ENCODE results near the gene GAPT. TPM values are rescaled to one million over a fixed set of nuclear protein-coding genes. Genes with fewer than 3 reads are reported as not detected.
A peak's percentile ranks its signal among the peaks of the same experiment; 100 is the strongest.

GAPT gene
- total and polyA plus RNA-seq, 5 experiments from 2014 or later = 0.13 to 2.0 (median 0.43) TPM

DNA sequence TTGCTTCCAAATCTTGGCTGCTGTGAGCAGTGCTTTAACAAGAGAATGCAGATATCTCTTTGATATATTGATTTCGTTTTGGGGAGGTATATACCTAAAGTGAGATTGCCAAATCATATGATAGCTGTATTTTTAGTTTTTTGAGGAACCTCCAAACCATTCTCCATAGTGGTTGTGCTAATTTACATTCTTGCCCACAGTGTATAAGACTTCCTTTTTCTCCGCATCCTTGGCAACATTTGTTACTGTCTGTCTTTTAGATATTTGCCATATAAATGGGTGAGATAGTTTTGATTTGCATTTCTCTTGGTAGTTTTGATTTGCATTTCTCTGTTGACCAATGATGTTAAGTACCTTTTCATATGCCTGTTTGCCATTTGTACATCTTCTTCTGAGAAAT is 21.3 kb upstream of the GAPT start:
- Mint-ChIP-seq H3K27me3 (peaks cover 0 to 4% (median 0%) of the 10 kb centered on the region in 5 donors), H3K9me3 (peaks cover 0 to 8% (median 0%) of the 10 kb centered on the region in 9 donors), H3K27ac (no peak overlapping the region), H3K4me1 (peaks cover 0 to 7% (median 0%) of the 10 kb centered on the region in 4 donors), H3K36me3 (peaks cover 0 to 10% (median 0%) of the 10 kb centered on the region in 3 donors), H3K4me3 (no peak overlapping the region)
- ATAC-seq = no peak
- DNase-seq = no peak
- POLR2A ChIA-PET = interaction anchor here (0.7 kb wide), 1 partner anchor 851 kb away, joined by 4 read pairs; no protein-coding TSS in a partner anchor

DNA sequence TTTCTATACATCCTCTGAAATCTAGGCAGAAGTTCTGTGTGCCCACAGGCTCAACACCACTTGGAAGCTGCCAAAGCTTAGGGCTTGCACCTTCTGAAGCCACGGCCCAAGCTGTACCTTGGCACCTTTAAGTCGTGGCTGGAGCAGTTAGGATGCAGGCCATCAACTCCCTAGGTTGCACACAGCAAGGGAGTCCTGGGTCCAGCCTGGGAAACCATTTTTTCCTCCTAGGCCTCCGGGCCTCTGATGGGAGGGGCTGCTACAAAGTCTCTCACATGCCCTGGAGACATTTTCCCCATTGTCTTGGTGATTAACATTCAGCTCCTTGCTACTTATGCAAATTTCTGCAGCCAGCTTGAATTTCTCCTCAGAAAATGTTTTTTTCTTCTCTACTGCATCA is 15.8 kb upstream of the GAPT start:
- ATAC-seq (no peak), DNase-seq (no peak)
- Mint-ChIP-seq H3K4me3 (no peak overlapping the region), H3K9me3 (peaks cover 0 to 16% (median 3%) of the 10 kb centered on the region in 9 donors), H3K36me3 (peaks cover 0 to 17% (median 6%) of the 10 kb centered on the region in 3 donors), H3K27ac (no peak overlapping the region), H3K4me1 (peaks cover 0 to 12% (median 0%) of the 10 kb centered on the region in 4 donors), H3K27me3 (peaks cover 0 to 13% (median 8%) of the 10 kb centered on the region in 5 donors)
- POLR2A ChIA-PET = no interaction called here

- H3K27ac Mint-ChIP-seq = no peak overlapping the region
- POLR2A ChIA-PET = no interaction called here
- H3K36me3 Mint-ChIP-seq = peaks cover 0 to 17% (median 6%) of the 10 kb centered on the region in 3 donors
- H3K4me1 Mint-ChIP-seq = peaks cover 0 to 12% (median 0%) of the 10 kb centered on the region in 4 donors
- H3K27me3 Mint-ChIP-seq = peaks cover 0 to 13% (median 6%) of the 10 kb centered on the region in 5 donors
- no peak overlapping the region for H3K4me3 Mint-ChIP-seq
- peaks cover 0 to 16% (median 3%) of the 10 kb centered on the region in 9 donors for H3K9me3 Mint-ChIP-seq
- ATAC-seq (no peak), DNase-seq (no peak)
Measured at GRCh38 chr5:58477760-58478376, 13.4 kb upstream of the GAPT start.

DNA sequence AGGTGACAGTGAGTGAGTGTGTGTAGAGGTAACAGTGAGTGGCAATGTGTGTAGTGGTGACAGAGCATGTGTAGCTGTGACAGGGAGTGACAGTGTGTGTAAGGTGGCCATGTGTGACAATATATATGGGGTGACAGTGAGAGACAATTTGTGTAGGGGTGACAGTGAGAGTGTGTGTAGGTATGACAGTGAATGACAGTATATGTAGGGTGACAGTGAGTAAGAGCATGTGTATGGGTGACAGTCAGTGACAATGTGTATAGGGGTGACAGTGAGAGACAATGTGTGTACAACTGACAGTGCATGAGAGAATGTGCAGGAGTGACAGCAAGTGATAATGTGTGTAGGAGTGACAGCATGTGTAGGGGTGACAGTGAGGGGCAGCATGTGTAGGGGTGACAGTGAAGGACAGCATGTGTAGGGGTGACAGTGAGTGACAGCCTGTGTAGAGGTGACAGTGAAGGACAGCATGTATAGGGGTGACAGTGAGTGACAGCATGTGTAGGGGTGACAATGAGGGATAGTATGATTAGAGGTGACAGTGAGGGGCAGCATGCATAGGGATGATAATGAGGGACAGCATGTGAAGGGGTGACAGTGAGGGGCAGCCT is 10.1 kb upstream of the GAPT start:
- ATAC-seq (no peak), DNase-seq (no peak)
- Mint-ChIP-seq H3K9me3 (peaks cover 0 to under 1% (median 0%) of the 10 kb centered on the region in 9 donors), H3K4me3 (no peak overlapping the region), H3K36me3 (peaks cover 0 to under 1% (median 0%) of the 10 kb centered on the region in 3 donors), H3K4me1 (peaks cover 0 to 20% (median 0%) of the 10 kb centered on the region in 4 donors), H3K27me3 (peaks cover 0 to 10% (median 0%) of the 10 kb centered on the region in 5 donors), H3K27ac (no peak overlapping the region)
- POLR2A ChIA-PET = no interaction called here

DNA sequence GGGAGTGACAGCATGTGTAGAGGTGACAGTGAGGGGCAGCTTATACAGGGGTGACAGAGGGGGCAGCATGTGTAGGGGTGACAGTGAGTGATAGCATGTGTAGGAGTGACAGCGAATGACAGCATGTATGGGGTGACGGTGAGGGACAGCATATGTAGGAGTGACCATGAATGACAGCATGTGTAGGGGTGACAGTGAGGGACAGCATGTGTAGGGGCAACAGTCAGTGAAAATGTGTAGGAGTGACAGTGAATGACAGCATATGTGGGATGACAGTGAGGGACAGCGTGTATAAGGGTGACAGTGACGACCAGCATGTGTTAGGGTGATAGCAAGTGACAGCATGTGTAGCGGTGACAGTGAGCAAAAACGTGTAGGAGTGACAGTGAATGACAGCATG is 9.4 kb upstream of the GAPT start:
- Mint-ChIP-seq H3K36me3 (no peaks in the 10 kb centered on the region), H3K9me3 (no peaks in the 10 kb centered on the region), H3K27ac (no peak overlapping the region), H3K4me1 (peaks cover 0 to 21% (median 0%) of the 10 kb centered on the region in 4 donors), H3K4me3 (no peak overlapping the region), H3K27me3 (peaks cover 0 to 6% (median 0%) of the 10 kb centered on the region in 5 donors)
- DNase-seq (no peak), ATAC-seq (no peak)
- POLR2A ChIA-PET = no interaction called here

- Mint-ChIP-seq H3K27ac (no peak overlapping the region), H3K27me3 (peaks cover 0 to 7% (median 1%) of the 10 kb centered on the region in 5 donors), H3K4me1 (peaks cover 0 to 16% (median 0%) of the 10 kb centered on the region in 4 donors), H3K36me3 (no peaks in the 10 kb centered on the region), H3K9me3 (no peaks in the 10 kb centered on the region), H3K4me3 (no peak overlapping the region)
- ATAC-seq (no peak), DNase-seq (no peak)
- POLR2A ChIA-PET = no interaction called here
Measured at GRCh38 chr5:58482536-58482935, 8.7 kb upstream of the GAPT start.

- no peak for ATAC-seq
- no peaks in the 10 kb centered on the region for H3K36me3 Mint-ChIP-seq
- no peak overlapping the region for H3K4me3 Mint-ChIP-seq
- H3K27ac Mint-ChIP-seq = no peak overlapping the region
- H3K4me1 Mint-ChIP-seq = peaks cover 0 to 12% (median 0%) of the 10 kb centered on the region in 4 donors
- no peaks in the 10 kb centered on the region for H3K9me3 Mint-ChIP-seq
- DNase-seq = no peak
- POLR2A ChIA-PET = no interaction called here
- peaks cover 0 to 16% (median 1%) of the 10 kb centered on the region in 5 donors for H3K27me3 Mint-ChIP-seq
Measured at GRCh38 chr5:58484505-58484904, 6.7 kb upstream of the GAPT start.

DNA sequence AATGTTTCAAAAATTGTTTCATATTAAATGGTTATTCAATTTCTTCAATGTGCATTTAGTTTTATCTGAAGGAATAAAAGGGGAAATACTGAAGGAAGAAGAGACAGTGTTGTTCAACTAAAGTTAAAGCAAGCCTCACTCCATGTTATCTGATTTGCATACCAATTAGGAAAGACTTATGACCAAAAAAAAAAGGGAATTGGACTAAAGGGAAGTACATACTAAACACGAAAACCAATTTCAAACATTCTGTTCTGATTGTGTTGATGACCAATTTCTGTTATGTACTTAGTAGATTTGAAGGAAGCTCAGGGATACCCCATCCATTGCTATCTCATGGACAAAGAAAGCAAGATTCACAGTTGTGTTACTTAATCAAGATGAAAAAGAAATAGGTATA is 4.9 kb upstream of the GAPT start:
- no peaks in the 10 kb centered on the region for H3K36me3 Mint-ChIP-seq
- DNase-seq = no peak
- POLR2A ChIA-PET = no interaction called here
- no peak overlapping the region for H3K4me3 Mint-ChIP-seq
- H3K27ac Mint-ChIP-seq = no peak overlapping the region
- no peaks in the 10 kb centered on the region for H3K9me3 Mint-ChIP-seq
- ATAC-seq = no peak
- peaks cover 0 to 21% (median 3%) of the 10 kb centered on the region in 4 donors for H3K4me1 Mint-ChIP-seq
- H3K27me3 Mint-ChIP-seq = peaks cover 0 to 23% (median 3%) of the 10 kb centered on the region in 5 donors

GRCh38 chr5:58490402-58491050 is 709 bp upstream of the GAPT start:
- no peaks in the 10 kb centered on the region for H3K9me3 Mint-ChIP-seq
- peaks cover 0 to 21% (median 3%) of the 10 kb centered on the region in 5 donors for H3K27me3 Mint-ChIP-seq
- H3K4me1 Mint-ChIP-seq = peaks cover 0 to 17% (median 4%) of the 10 kb centered on the region in 4 donors
- H3K27ac Mint-ChIP-seq = no peak overlapping the region
- H3K4me3 Mint-ChIP-seq = peak overlapping the region in 1 of 10 donors; percentile 13
- DNase-seq (no peak), ATAC-seq (no peak)
- POLR2A ChIA-PET = no interaction called here
- H3K36me3 Mint-ChIP-seq = no peaks in the 10 kb centered on the region

- DNase-seq (no peak), ATAC-seq (no peak)
- Mint-ChIP-seq H3K4me3 (peak overlapping the region in 1 of 10 donors; percentile 6), H3K4me1 (peaks cover 0 to 29% (median 4%) of the 10 kb centered on the region in 4 donors), H3K27me3 (peaks cover 0 to 25% (median 2%) of the 10 kb centered on the region in 5 donors), H3K27ac (no peak overlapping the region), H3K36me3 (no peaks in the 10 kb centered on the region), H3K9me3 (no peaks in the 10 kb centered on the region)
- POLR2A ChIA-PET = no interaction called here
Measured at GRCh38 chr5:58493141-58493540, 1.9 kb downstream of the GAPT start.

DNA sequence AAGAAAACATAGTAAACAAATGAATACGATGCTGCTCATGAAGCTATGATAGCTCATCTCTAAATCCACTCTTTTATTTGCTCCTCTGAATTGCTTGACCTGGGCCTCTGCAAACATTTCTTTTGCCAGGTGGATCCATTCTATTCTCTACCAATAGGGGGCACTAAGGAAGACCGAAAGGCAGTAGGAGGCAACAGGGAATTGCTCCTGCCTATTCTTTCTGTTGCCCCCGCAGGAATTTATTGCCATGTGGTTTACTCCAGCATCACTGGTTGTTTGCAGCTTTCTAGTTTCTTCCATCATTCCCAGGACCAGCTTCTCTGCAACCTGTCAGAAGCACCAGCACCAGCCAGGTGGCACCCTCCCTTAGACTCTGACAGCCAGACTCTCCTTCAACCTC is 5.3 kb downstream of the GAPT start:
- Mint-ChIP-seq H3K27me3 (peaks cover 0 to 16% (median 0%) of the 10 kb centered on the region in 5 donors), H3K4me3 (no peak overlapping the region), H3K36me3 (no peaks in the 10 kb centered on the region), H3K4me1 (peaks cover 0 to 44% (median 10%) of the 10 kb centered on the region in 4 donors), H3K9me3 (no peaks in the 10 kb centered on the region), H3K27ac (no peak overlapping the region)
- POLR2A ChIA-PET = no interaction called here
- DNase-seq (no peak), ATAC-seq (no peak)

DNA sequence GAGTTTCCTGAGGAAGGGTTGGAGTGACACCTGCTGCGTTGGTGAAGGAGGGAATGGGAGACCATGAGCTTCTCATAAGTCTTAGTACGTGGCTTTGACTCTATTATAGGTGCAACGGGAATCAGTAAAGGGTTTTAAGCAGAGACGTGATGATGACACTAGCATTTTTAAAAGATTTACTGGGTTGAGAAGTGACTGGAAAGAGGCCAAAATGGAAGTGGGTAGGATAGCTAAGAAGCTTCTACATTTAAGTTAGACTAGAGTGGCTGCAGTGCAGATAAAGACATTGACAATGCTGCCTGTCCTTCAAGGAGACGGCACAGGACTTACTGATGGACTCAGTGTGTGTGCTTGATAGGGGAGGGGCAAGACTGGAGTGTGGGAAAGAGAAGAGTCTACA is 6.2 kb downstream of the GAPT start:
- Mint-ChIP-seq H3K4me3 (no peak overlapping the region), H3K4me1 (peaks cover 0 to 44% (median 10%) of the 10 kb centered on the region in 4 donors), H3K27ac (peak overlapping the region in 2 of 10 donors; percentile 8 to 37), H3K36me3 (no peaks in the 10 kb centered on the region), H3K27me3 (peaks cover 0 to 17% (median 3%) of the 10 kb centered on the region in 5 donors), H3K9me3 (no peaks in the 10 kb centered on the region)
- DNase-seq (no peak), ATAC-seq (no peak)
- POLR2A ChIA-PET = no interaction called here

GRCh38 chr5:58497921-58498320 is 6.7 kb downstream of the GAPT start:
- H3K4me1 Mint-ChIP-seq = peaks cover 0 to 48% (median 10%) of the 10 kb centered on the region in 4 donors
- H3K4me3 Mint-ChIP-seq = no peak overlapping the region
- no peak for DNase-seq
- no peaks in the 10 kb centered on the region for H3K9me3 Mint-ChIP-seq
- no peak for ATAC-seq
- POLR2A ChIA-PET = no interaction called here
- H3K36me3 Mint-ChIP-seq = no peaks in the 10 kb centered on the region
- no peak overlapping the region for H3K27ac Mint-ChIP-seq
- H3K27me3 Mint-ChIP-seq = peaks cover 0 to 22% (median 8%) of the 10 kb centered on the region in 5 donors
